ENCODE measurements around the gene DNAH10.

Gene DNAH10

GRCh38 chr12:123833830-123834229 is 71.7 kb downstream of the DNAH10 start:
- TF ChIP-seq, protein P1, sequence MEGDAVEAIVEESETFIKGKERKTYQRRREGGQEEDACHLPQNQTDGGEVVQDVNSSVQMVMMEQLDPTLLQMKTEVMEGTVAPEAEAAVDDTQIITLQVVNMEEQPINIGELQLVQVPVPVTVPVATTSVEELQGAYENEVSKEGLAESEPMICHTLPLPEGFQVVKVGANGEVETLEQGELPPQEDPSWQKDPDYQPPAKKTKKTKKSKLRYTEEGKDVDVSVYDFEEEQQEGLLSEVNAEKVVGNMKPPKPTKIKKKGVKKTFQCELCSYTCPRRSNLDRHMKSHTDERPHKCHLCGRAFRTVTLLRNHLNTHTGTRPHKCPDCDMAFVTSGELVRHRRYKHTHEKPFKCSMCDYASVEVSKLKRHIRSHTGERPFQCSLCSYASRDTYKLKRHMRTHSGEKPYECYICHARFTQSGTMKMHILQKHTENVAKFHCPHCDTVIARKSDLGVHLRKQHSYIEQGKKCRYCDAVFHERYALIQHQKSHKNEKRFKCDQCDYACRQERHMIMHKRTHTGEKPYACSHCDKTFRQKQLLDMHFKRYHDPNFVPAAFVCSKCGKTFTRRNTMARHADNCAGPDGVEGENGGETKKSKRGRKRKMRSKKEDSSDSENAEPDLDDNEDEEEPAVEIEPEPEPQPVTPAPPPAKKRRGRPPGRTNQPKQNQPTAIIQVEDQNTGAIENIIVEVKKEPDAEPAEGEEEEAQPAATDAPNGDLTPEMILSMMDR (IDR thresholded peaks at IDR 0.05; ENCODE audit: insufficient read depth, low read length, missing control alignments): no peak
- CTCF ChIA-PET: interaction anchor here (1.0 kb wide), 1 partner anchor 13 kb away, joined by 4 read pairs; no protein-coding TSS in a partner anchor
- H3K4me3 ChIP-seq (ENCODE audit: low read depth, low read length): no peak overlapping the region
- no peak for DNase-seq (ENCODE audit: low read depth, low spot score)
- POLR2A ChIA-PET: no interaction called here

DNA sequence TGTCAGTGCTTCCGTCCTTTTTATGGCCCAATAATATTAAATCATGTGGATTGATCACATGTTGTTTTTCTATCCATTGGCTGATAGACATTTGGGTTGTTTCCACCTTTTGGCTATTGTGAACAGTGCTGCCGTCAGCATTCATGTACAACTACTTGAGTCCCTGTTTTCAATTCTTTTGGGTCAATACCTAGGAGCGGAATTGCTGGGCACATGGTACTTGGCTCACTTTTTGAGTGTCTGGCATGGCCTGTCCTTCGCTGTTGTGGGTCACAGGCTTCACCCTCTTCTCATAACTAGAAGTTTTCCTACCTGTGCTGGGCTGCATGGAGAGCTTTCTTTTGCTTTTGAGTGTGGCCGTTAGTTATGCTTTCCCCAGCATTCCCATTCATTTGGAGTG is 72.7 kb downstream of the DNAH10 start:
- POLR2A ChIA-PET: no interaction called here
- CTCF ChIA-PET: no interaction called here
- H3K4me3 ChIP-seq (ENCODE audit: low read depth, low read length): no peak overlapping the region
- no peak for DNase-seq (ENCODE audit: low read depth, low spot score)
- TF ChIP-seq, protein P1 (IDR thresholded peaks at IDR 0.05; ENCODE audit: insufficient read depth, low read length, missing control alignments): no peak

DNA sequence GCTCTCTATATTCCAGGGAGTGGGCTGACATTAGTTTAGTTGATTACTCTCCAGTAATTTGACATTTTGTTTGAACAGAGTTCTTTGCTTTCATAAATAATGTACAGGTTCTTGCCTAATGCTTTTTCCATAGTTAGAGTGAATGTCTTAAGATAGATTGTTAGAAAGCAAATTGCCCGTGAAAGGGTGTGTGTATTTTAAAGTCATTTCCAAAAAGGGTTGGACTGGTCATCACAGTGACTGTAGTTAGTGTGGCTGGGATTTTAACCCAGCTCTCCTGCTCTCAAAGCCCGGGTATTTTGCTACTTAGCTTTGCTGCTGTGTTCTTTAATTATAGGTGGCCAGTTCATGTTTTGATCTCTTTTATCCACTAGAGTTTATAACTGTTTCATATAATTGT is 74.2 kb downstream of the DNAH10 start:
- POLR2A ChIA-PET: no interaction called here
- H3K4me3 ChIP-seq (ENCODE audit: low read depth, low read length): no peak overlapping the region
- TF ChIP-seq, protein P1 (IDR thresholded peaks at IDR 0.05; ENCODE audit: insufficient read depth, low read length, missing control alignments): no peak
- no peak for DNase-seq (ENCODE audit: low read depth, low spot score)
- CTCF ChIA-PET: no interaction called here

DNA sequence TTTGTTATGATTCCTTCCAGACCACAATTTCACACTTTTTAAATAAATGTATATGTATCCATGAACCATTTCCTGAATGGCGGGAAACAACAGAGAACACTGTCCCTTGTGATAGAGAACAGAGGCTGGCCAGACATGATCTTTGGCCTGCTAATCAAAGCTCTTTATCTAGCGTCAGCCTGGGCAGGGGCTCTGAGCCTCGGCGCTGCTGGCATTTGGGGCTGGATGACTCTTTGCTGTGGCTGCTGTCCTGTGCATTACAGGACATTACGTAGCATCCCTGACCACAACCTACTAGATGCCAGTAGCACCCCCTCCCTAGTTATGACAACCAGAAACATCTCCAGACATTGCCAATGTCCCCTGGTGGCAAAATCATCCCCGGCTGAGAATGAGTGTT is 77.7 kb downstream of the DNAH10 start:
- POLR2A ChIA-PET: no interaction called here
- CTCF ChIA-PET: no interaction called here
- H3K4me3 ChIP-seq (ENCODE audit: low read depth, low read length): no peak overlapping the region

GRCh38 chr12:123840765-123841425 is 78.8 kb downstream of the DNAH10 start:
- DNase-seq (ENCODE audit: low read depth, low spot score): no peak
- POLR2A ChIA-PET: no interaction called here
- CTCF ChIA-PET: no interaction called here
- TF ChIP-seq, protein P1 (IDR thresholded peaks at IDR 0.05; ENCODE audit: insufficient read depth, low read length, missing control alignments): no peak
- H3K4me3 ChIP-seq (ENCODE audit: low read depth, low read length): no peak overlapping the region

More for the DNA sequence above, 77.7 kb downstream of the DNAH10 start:
- TF ChIP-seq, protein P1 (IDR thresholded peaks at IDR 0.05; ENCODE audit: insufficient read depth, low read length, missing control alignments): no peak
- DNase-seq (ENCODE audit: low read depth, low spot score): no peak

GRCh38 chr12:123843912-123844748 is 82.0 kb downstream of the DNAH10 start:
- ChIA-PET CTCF (interaction anchor here (1.2 kb wide), 1 partner anchor 11 kb away, joined by 4 read pairs; no protein-coding TSS in a partner anchor), POLR2A (no interaction called here)
- H3K4me3 ChIP-seq (ENCODE audit: low read depth, low read length): no peak overlapping the region
- TF ChIP-seq, protein P1 (IDR thresholded peaks at IDR 0.05; ENCODE audit: insufficient read depth, low read length, missing control alignments): no peak
- DNase-seq (ENCODE audit: low read depth, low spot score): no peak
